Type B pancreatic cell (in vitro differentiated cells): ENCODE results near the gene ARL5C. TPM values are rescaled to one million over a fixed set of nuclear protein-coding genes. Genes with fewer than 3 reads are reported as not detected.

Experiments
- DNase-seq: peaks from one replicate; pipeline ENCODE4 v3.0.0; 2021; ENCODE audit warnings: mixed read lengths; ENCODE audit not compliant: unreplicated experiment; ENCODE audit errors: extremely low spot score
- H3K27ac Mint-ChIP-seq: 2 replicates; pipeline ENCODE4 v1.8.0; 2021; ENCODE audit warnings: mild to moderate bottlenecking, mixed read lengths
- H3K27me3 Mint-ChIP-seq: 2 replicates; pipeline ENCODE4 v1.8.0; 2021; ENCODE audit warnings: mixed read lengths
- H3K36me3 Mint-ChIP-seq: 2 replicates; pipeline ENCODE4 v1.8.0; 2021; ENCODE audit warnings: mixed read lengths
- H3K4me1 Mint-ChIP-seq: one replicate; pipeline ENCODE4 v1.8.0; 2021; ENCODE audit warnings: mixed read lengths; ENCODE audit not compliant: unreplicated experiment
- H3K4me3 Mint-ChIP-seq: 2 replicates; pipeline ENCODE4 v1.8.0; 2021; ENCODE audit warnings: mild to moderate bottlenecking, mixed read lengths
- H3K9me3 Mint-ChIP-seq: 2 replicates; pipeline ENCODE4 v1.8.0; 2021; ENCODE audit warnings: mixed read lengths
- total RNA-seq: library from RNA; stranded (reverse); gene quantifications from 2 replicates; pipeline ENCODE4 v1.2.1, GENCODE V29; 2021; ENCODE audit warnings: low replicate concordance
- TF ChIP-seq, protein P1 (sequence below): fragments of 200-600 bp; sonication (generic); conservative IDR thresholded peaks from 2 replicates; pipeline ENCODE4 v1.5.0; 2021; ENCODE audit warnings: antibody characterized with exemption, mild to moderate bottlenecking

Gene ARL5C
- total RNA-seq, 1 donor from 2014 or later = not detected

DNA sequence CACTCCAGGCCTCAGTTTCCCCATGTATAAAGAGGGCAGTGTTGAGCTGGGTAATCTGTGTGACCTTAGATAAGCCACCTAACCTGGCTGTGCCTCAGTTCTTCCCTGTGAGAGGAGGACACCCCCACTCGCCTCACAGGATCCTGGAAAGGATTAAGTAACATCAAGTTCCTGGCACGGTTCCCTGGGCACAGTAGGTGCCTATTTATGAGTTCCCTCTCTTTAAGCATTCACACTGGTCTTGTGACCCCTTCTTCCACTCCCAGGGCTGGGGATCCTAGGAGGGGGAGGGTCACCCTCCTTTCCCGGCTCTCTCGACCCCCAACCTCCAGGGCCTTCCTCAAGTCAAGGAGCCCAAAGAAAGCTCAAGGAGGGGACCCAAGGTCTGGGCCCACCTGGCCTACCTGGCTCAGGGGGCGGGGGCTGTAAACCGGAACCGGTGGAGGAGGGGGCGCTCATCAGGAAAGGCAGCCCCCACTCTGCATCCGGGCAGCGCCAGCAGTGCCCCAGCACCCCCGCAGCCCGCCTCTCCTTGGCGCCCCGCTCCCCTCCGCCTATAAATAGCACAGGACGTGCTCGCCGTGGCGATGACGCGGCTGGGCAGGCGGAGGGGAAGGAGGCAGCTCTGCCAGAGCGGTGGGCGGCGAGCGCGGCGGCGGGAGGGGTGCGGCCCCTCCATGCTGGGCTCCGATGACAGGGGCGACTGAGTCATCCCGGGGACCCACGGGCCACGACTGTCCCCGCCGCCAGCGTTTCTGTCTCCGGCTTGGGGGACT, 43.5 kb upstream of the ARL5C start:
- H3K4me1 Mint-ChIP-seq = peaks cover 5% of the 10 kb centered on the region
- H3K9me3 Mint-ChIP-seq = no peaks in the 10 kb centered on the region
- no peaks in the 10 kb centered on the region for H3K36me3 Mint-ChIP-seq
- peaks cover 54% of the 10 kb centered on the region for H3K27me3 Mint-ChIP-seq
- DNase-seq = no peak
- H3K4me3 Mint-ChIP-seq = no peak overlapping the region
- TF ChIP-seq, protein P1, sequence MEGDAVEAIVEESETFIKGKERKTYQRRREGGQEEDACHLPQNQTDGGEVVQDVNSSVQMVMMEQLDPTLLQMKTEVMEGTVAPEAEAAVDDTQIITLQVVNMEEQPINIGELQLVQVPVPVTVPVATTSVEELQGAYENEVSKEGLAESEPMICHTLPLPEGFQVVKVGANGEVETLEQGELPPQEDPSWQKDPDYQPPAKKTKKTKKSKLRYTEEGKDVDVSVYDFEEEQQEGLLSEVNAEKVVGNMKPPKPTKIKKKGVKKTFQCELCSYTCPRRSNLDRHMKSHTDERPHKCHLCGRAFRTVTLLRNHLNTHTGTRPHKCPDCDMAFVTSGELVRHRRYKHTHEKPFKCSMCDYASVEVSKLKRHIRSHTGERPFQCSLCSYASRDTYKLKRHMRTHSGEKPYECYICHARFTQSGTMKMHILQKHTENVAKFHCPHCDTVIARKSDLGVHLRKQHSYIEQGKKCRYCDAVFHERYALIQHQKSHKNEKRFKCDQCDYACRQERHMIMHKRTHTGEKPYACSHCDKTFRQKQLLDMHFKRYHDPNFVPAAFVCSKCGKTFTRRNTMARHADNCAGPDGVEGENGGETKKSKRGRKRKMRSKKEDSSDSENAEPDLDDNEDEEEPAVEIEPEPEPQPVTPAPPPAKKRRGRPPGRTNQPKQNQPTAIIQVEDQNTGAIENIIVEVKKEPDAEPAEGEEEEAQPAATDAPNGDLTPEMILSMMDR = no peak
- H3K27ac Mint-ChIP-seq = no peak overlapping the region

DNA sequence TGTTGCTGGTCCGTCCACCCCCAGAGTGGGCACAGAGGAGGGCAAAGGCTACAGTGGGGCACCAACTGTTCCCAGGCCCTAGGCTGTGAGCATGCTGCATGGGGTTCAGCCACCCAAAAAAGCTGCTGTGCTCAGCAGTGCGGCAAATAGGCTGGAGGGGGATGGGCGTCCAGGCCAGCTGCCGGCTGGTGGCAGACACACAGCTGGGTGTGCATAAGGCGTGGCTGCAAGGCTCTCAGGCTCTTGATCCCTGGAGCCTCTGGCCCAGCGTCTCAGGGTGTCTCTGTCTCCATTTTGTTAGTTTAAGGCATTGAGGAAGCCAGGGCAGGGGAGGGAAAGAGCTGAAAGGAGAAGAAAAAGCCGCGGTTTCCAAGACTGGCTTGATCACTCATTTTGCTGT, 42.9 kb upstream of the ARL5C start:
- H3K27me3 Mint-ChIP-seq = peaks cover 50% of the 10 kb centered on the region
- no peaks in the 10 kb centered on the region for H3K9me3 Mint-ChIP-seq
- H3K36me3 Mint-ChIP-seq = peaks cover 3% of the 10 kb centered on the region
- peaks cover 5% of the 10 kb centered on the region for H3K4me1 Mint-ChIP-seq
- DNase-seq = no peak
- TF ChIP-seq, protein P1 = no peak
- no peak overlapping the region for H3K4me3 Mint-ChIP-seq
- H3K27ac Mint-ChIP-seq = no peak overlapping the region

DNA sequence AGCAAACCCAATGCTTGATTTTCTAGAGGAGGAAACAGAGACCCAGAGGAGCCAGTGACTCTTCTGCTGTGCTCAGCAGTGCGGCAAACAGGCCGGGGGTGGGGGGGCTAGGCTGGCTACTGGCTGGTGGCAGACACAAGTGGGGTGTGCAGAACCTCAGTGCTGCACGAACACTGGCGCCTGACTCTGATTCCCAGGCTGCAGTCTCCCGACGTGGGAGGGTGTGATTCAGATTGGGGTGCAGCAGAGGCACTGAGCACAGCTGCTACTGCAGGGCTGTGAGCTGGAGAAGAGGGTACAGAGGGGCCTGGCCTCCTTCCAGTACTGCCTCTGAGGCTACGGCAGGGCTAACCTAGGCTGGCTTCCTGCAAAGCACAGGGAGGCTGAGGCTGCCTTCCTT, 42.2 kb upstream of the ARL5C start:
- Mint-ChIP-seq H3K9me3 (no peaks in the 10 kb centered on the region), H3K36me3 (peaks cover 3% of the 10 kb centered on the region), H3K4me1 (peaks cover 5% of the 10 kb centered on the region), H3K27ac (no peak overlapping the region), H3K27me3 (peaks cover 45% of the 10 kb centered on the region), H3K4me3 (no peak overlapping the region)
- no peak for DNase-seq
- TF ChIP-seq, protein P1 = no peak

DNA sequence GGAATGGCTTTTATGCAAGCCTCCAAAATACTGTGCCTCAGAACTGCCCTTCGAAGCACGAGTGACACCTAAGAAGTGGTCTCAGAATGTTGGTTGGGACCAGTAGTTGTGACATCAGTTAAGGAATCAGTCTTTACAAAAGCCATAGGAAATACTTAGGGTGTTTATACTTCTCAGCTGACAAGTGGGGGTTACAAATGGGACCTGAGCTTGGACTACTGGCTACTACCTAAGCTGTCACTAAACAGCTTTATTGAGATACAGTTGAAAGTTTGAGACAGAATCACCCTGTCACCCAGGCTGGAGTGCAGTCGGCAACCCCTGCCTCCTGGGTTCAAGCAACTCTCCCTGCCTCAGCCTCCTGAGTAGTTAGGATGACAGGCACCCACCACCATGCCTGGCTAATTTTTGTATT, 39.2 kb upstream of the ARL5C start:
- no peak for DNase-seq
- Mint-ChIP-seq H3K27me3 (peaks cover 18% of the 10 kb centered on the region), H3K4me3 (no peak overlapping the region), H3K36me3 (peaks cover 16% of the 10 kb centered on the region), H3K4me1 (peaks cover 17% of the 10 kb centered on the region), H3K27ac (no peak overlapping the region), H3K9me3 (no peaks in the 10 kb centered on the region)
- TF ChIP-seq, protein P1 = no peak

DNA sequence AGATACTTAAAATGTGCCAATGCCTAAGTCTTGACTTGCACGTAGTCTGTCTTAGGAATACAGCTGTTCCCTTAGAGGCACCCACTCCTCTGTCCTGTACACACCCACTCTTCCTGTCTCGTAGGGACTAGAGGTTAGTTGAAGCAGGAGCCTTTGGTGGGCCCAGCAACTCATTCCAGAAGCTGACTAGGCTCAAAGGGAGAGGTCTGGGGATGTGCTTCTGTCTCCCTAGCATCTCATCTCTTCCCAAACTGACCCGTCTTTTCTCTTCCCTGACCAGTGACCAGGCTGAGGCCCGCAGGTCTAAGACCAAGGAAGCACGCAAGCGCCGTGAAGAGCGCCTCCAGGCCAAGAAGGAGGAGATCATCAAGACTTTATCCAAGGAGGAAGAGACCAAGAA, 38.3 kb upstream of the ARL5C start:
- peaks cover 25% of the 10 kb centered on the region for H3K4me1 Mint-ChIP-seq
- peaks cover 14% of the 10 kb centered on the region for H3K27me3 Mint-ChIP-seq
- H3K9me3 Mint-ChIP-seq = no peaks in the 10 kb centered on the region
- no peak for DNase-seq
- TF ChIP-seq, protein P1 = no peak
- peaks cover 18% of the 10 kb centered on the region for H3K36me3 Mint-ChIP-seq
- H3K27ac Mint-ChIP-seq = peak overlapping the region; percentile 48
- H3K4me3 Mint-ChIP-seq = no peak overlapping the region
